GM21447 (cell line): ENCODE results near the gene GAS6.
"Not testable (repeated sequence)": the region's sequence is repeated elsewhere in the genome, so short reads cannot be mapped to it uniquely, and the experiment has no call there.

Experiments
- ATAC-seq: cut with Tn5 transposase; IDR thresholded peaks from one replicate; pipeline ENCODE4 v1.9.1; 2021; ENCODE audit not compliant: unreplicated experiment

Gene GAS6

GRCh38 chr13:113874579-113875428 lies 10.9 kb upstream of the GAS6 start:
- ATAC-seq, result no peak

DNA sequence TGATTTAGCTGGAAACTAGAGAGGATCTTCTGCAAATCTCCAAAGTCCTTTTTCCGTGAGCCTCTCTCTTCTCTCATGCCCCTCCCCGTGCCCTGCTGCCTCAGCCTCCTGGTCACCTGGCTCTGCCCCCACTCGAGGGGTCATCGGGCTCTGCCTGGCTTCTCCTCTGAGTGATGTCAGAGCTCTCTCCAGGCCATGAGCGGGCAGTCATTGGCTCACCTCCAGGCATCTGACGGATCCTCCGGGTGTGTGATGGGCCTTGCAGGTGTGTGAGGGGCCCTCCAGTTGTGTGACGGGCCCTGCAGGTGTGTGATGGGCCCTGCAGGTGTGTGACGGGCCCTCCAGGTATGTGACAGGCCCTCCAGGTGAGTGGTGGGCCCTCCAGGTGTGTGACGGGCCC lies 10.3 kb upstream of the GAS6 start:
- no peak for ATAC-seq

- no peak for ATAC-seq
Measured at GRCh38 chr13:113869263-113869662, 5.4 kb upstream of the GAS6 start.

GRCh38 chr13:113867913-113868312 lies 4.0 kb upstream of the GAS6 start:
- ATAC-seq, result not testable (repeated sequence)

GRCh38 chr13:113865427-113865826 lies 1.6 kb upstream of the GAS6 start:
- ATAC-seq, result no peak

- ATAC-seq, result no peak
Measured at GRCh38 chr13:113864273-113864890, 506 bp upstream of the GAS6 start.

- ATAC-seq, result no peak
Measured at GRCh38 chr13:113862931-113863523, 849 bp downstream of the GAS6 start.

GRCh38 chr13:113862191-113862930 lies 1.5 kb downstream of the GAS6 start:
- ATAC-seq, result no peak

DNA sequence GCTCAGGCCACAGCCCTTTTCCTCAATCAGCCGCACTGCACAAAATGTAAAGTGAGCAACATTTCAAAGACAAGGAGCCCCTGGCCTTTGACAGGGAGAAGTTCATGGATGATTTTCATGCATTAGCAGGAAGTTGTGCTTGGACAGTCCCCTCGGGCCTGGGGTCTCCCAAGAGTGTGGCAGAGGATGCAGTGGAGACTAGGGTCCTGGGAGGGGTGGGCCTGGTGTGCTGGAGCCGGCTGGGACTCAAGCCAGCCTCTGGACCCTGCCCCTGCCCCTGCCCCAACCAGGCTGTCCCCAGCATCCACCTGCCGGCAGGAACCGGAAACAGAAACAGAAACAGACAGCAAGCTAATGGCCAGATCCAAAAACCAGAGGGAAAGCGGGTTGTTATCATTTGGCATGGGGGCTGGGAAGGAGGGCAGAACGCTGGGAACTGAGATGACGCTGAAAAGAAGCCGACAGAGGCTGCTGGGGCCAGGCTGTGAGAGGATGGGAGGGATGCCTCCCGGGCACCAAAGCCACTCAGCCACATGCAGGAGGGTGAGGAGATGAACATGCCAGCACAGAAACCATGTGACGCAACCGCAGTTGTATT lies 2.3 kb downstream of the GAS6 start:
- ATAC-seq, result no peak

GRCh38 chr13:113860665-113861432 lies 3.0 kb downstream of the GAS6 start:
- no peak for ATAC-seq

DNA sequence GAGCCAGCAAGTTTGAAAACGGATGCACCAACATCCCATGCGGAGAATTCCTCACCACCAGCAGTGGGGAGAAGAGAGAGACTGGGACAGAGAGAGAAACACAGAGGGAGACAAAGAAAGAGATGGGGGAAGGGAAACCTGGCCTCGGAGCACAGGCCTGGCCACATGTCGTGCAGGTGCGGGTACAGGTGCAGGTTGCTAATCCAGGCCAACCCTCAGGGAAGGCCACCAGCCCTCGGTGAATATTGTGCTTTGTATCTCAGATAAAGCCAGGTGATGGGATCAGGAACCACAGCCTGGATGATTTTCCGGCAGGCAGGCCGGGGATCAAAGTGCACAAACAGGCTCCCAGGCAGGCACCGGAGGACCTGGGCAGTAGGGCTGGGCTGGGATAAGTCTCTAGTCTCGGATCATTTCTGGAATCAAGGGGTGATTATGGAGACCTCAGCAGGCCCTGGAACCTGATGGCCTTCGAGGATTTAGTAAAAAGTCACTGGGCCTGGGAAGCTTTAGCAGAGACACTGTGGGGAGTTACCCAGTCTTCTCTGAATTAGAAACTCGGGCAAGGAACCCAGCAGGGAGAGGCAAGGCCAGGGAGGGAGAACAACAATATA lies 3.7 kb downstream of the GAS6 start:
- no peak for ATAC-seq

DNA sequence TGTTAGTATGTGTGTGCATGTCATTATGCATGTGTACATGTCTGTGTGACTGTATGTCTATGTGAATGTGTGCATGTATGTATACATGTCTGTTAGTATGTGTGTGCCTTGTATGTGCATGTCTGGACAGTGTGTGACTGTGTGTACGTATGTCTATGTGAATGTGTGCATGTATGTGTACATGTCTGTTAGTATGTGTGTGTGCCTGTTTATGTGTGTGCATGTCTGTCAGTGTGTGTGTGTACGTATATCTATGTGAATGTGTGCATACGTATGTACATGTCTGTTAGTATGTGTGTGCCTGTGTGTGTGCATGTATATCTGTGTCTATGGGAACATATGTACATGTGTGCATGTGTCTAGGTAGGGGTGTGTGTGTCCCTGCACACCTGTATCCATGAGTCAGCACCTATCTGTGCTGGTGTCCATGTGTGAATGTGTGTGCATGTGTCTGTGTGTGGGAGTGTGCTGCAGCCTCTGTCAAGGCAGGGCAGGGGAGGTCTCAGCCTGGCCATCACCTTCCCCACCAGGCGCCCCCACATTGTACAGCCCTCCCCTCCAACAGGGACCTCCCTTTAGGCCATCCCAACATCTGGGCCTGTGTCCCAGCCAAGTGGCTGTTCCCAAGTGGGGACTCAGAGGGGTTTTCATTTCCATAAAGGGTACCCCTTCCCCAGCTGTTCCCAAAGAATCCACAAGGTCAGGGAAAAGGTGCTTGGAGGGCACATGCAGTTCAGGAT lies 4.4 kb downstream of the GAS6 start:
- no peak for ATAC-seq

DNA sequence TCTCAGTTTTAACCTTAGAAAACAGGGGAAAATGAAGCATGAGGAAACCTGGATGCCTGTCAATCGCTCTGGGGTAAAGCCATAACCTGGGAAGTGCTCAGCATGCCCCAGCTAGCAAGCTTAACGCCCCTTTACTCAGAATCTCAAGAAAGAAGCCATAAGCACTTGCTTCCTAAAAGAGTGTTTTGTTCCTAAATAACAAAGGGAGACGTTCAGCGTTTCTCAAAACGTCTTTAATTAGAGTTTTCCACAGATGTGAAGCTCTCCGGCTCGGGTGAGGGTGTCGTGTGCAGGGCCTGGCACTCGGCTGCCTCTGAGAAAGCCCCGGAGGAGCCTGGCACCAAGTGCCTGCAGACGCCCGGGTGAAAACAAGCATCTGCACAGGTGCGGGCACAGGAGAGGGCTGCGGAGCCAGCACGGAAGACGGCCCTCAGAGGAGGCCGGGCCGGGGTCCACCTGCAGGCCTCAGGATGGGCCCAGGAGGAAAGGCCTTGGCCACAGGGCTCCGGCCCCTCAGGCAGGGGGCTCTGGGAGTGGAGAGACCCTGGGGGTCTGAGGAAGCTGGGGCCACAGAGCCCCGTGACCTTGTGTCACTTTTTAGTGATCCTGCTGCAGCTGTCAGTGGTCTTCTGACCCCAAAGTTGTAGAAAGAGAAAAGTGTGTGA lies 6.2 kb downstream of the GAS6 start:
- ATAC-seq, result no peak

DNA sequence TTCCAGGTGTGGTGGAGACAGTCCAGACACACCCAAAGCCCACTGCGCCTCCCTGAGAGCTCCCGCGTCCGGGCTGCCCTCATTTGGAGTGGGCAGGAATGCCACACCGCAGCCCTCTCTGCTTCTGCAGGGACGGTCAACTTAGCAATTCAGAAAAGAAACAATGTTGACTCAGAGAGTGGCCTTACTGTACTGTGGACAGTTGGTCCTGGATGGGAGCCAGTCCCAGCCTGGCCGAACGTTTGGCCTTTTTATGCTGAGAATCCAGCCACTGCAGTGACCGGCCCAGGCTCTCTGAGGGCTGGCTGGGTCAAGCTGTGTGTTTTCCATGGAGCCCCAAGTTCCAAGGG lies 7.2 kb downstream of the GAS6 start:
- ATAC-seq, result no peak

DNA sequence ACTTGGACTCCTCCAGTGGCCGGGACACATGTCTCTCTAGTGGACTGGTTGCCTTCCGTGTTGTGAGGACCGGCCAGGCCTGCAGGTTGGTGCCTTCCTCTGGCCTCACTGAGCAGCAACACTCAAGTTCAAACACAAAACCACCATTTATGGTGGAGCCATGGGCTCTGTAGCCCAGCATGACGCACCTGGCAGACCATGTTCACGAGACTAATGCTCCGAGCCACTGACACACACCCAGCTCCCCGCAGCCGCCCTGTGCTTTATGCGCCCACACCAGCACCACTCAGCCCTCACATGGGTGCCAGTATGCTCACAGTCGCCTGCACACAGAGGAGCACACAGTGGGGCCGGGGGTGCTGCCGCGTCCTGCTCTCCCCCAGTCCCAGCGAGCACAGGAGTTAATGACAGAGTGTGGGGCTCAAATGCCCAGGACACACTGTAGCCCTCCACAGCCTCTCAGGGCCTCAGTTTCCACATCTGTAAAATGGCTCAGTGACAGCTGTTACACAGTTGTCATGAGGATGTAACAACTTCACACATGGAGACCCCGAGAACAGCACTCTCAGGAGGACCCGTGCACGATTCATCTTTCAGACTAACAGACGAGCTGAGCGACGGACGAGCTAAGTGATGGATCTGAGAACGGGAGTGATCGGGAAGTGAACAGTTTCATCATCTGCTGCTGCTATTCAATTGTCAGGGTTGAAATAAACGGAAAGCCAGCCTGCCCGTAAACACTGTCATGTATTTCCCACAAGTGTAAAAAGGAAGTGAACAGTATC lies 7.8 kb downstream of the GAS6 start:
- no peak for ATAC-seq

DNA sequence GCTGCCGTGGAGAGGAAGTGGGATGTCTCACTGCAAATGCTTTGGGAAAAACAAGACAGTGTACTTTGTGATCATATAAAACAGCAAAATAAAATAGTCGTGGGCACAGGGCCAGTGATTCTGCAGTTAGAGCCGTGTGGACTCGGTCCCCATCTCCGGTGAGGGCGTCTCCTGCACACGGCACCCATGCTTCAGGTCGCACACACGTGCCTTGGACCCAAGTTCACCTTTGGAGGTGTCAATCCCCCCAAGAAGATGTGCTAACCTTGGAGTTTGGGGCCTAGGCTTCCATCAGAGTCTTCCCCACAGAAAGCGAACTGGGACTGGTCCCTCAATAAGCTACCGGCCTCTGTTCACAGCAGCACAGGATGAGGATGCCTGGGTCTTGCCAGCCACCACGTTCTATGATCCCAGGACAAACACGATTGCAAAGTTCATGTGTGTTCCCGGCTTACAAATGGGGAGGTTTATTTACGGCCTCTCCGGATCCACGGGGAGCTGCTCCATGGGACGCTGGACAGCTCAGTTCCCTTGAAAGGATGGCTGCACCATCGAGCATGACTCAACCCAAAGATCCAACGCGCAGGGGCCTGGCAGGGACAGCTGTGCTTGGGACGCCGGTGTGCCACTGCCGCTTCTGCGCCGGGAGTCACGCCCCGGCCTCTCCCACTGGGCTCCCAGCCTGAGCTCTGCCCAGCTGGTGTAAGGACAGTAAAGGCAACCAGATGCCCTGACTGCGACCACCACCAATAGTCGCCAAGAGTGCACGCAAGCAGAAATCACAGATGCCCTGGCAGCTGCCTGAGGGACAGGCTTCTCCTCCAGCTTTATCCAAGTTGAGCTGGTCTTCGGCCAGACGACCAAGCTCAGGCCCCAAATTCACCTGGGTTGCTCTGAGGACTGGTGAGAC lies 8.6 kb downstream of the GAS6 start:
- no peak for ATAC-seq
